Karpas-422 (cell line): ENCODE measurements around the gene RNU6-1. TPM values are rescaled to one million over a fixed set of nuclear protein-coding genes. Genes with fewer than 3 reads are reported as not detected.

ENCODE experiments used
- DNase-seq: peaks from one replicate; pipeline ENCODE4 v3.0.0-alpha.2; 2015
- H2AFZ ChIP-seq: fragments of 200-600 bp; sonication (generic); 2 replicates; pipeline ENCODE4 v1.6.1; 2014; ENCODE audit warnings: antibody characterized with exemption, low read length, mixed read lengths
- H3K27ac ChIP-seq: fragments of 200-600 bp; sonication (generic); 2 replicates; pipeline ENCODE4 v1.5.1; 2014; ENCODE audit warnings: mild to moderate bottlenecking, low read length, moderate library complexity
- H3K27me3 ChIP-seq: fragments of 200-600 bp; sonication (generic); 2 replicates; pipeline ENCODE4 v1.6.1; 2014; ENCODE audit warnings: low read length, mixed read lengths
- H3K36me3 ChIP-seq: fragments of 200-600 bp; sonication (generic); 2 replicates; pipeline ENCODE4 v1.6.1; 2014; ENCODE audit warnings: low read length, mixed read lengths; ENCODE audit not compliant: insufficient read depth
- H3K4me1 ChIP-seq: fragments of 200-600 bp; sonication (generic); 2 replicates; pipeline ENCODE4 v1.6.1; 2014; ENCODE audit warnings: mild to moderate bottlenecking, low read length, mixed read lengths
- H3K4me2 ChIP-seq: fragments of 200-600 bp; sonication (generic); 2 replicates; pipeline ENCODE4 v1.6.1; 2014; ENCODE audit warnings: low read length, low read depth, mild to moderate bottlenecking; ENCODE audit not compliant: poor library complexity, severe bottlenecking
- H3K4me3 ChIP-seq: fragments of 200-600 bp; sonication (generic); 2 replicates; pipeline ENCODE4 v1.5.1; 2014; ENCODE audit warnings: mild to moderate bottlenecking, antibody characterized with exemption, low read length, mixed read lengths
- H3K79me2 ChIP-seq: fragments of 200-600 bp; sonication (generic); 2 replicates; pipeline ENCODE4 v1.6.1; 2014; ENCODE audit warnings: mild to moderate bottlenecking, low read length, mixed read lengths
- H3K9ac ChIP-seq: fragments of 200-600 bp; sonication (generic); 2 replicates; pipeline ENCODE4 v1.6.0; 2014; ENCODE audit warnings: low read length
- H3K9me2 ChIP-seq: fragments of 200-600 bp; sonication (generic), shearing (Covaris generic); replicated peaks from 2 replicates; pipeline ENCODE4 v1.6.0; 2014; ENCODE audit warnings: mild to moderate bottlenecking, low read length, moderate library complexity; ENCODE audit not compliant: insufficient read depth
- H3K9me3 ChIP-seq: fragments of 300-700, 200-600 bp; sonication (generic); 2 replicates; pipeline ENCODE4 v1.6.1; 2014; ENCODE audit warnings: low read length, mixed read lengths
- H4K20me1 ChIP-seq: fragments of 200-600 bp; sonication (generic); 2 replicates; pipeline ENCODE4 v1.6.1; 2014; ENCODE audit warnings: mild to moderate bottlenecking, antibody characterized with exemption, low read length, low read depth; ENCODE audit not compliant: insufficient read depth
- total RNA-seq: library from RNA; depleted of rRNA; stranded (reverse); fragments of >200 nt; shearing (Covaris generic); gene quantifications from 2 replicates; pipeline ENCODE4 v1.2.3, GENCODE V29; 2014; ENCODE audit warnings: low replicate concordance

RNU6-1 gene
- total RNA-seq, 1 experiment from 2014 or later, result not detected

GRCh38 chr15:67882487-67883233 is 42.8 kb upstream of the RNU6-1 start:
- Histone ChIP-seq H2AFZ (no peak overlapping the region), H3K27me3 (peaks cover 6% of the 10 kb centered on the region; the same call in 1 of the 2 replicates), H4K20me1 (no peaks in the 10 kb centered on the region), H3K4me2 (no peak overlapping the region), H3K4me1 (peaks cover 36% of the 10 kb centered on the region), H3K9me2 (no peaks in the 10 kb centered on the region), H3K36me3 (no peaks in the 10 kb centered on the region), H3K4me3 (no peak overlapping the region), H3K9ac (no peak overlapping the region), H3K9me3 (no peaks in the 10 kb centered on the region), H3K79me2 (no peaks in the 10 kb centered on the region), H3K27ac (no peak overlapping the region)
- DNase-seq, result peak; percentile 51

- no peak overlapping the region for H3K4me3 ChIP-seq
Measured at GRCh38 chr15:67880651-67881182, 40.9 kb upstream of the RNU6-1 start.

GRCh38 chr15:67879440-67880129 is 39.7 kb upstream of the RNU6-1 start:
- Histone ChIP-seq H3K4me3 (no peak overlapping the region), H3K9ac (no peak overlapping the region), H3K4me2 (no peak overlapping the region), H3K36me3 (no peaks in the 10 kb centered on the region), H4K20me1 (no peaks in the 10 kb centered on the region), H3K79me2 (no peaks in the 10 kb centered on the region), H3K27me3 (no peaks in the 10 kb centered on the region), H3K4me1 (peaks cover 30% of the 10 kb centered on the region), H3K9me2 (no peaks in the 10 kb centered on the region), H3K27ac (no peak overlapping the region), H2AFZ (no peak overlapping the region), H3K9me3 (no peaks in the 10 kb centered on the region)
- DNase-seq, result no peak

More at GRCh38 chr15:67880651-67881182, 40.9 kb upstream of the RNU6-1 start:
- Histone ChIP-seq H3K9me3 (no peaks in the 10 kb centered on the region), H3K4me2 (no peak overlapping the region), H3K4me1 (peaks cover 36% of the 10 kb centered on the region), H3K9me2 (no peaks in the 10 kb centered on the region), H3K79me2 (no peaks in the 10 kb centered on the region), H3K27ac (no peak overlapping the region), H2AFZ (no peak overlapping the region), H3K36me3 (no peaks in the 10 kb centered on the region), H4K20me1 (no peaks in the 10 kb centered on the region), H3K27me3 (peaks cover 6% of the 10 kb centered on the region; the same call in 1 of the 2 replicates), H3K9ac (no peak overlapping the region)
- DNase-seq, result no peak

GRCh38 chr15:67878712-67879206 is 38.9 kb upstream of the RNU6-1 start:
- Histone ChIP-seq H3K79me2 (no peaks in the 10 kb centered on the region), H3K9me2 (no peaks in the 10 kb centered on the region), H4K20me1 (no peaks in the 10 kb centered on the region), H2AFZ (no peak overlapping the region), H3K4me1 (peaks cover 23% of the 10 kb centered on the region), H3K4me2 (no peak overlapping the region), H3K9me3 (no peaks in the 10 kb centered on the region; the same call in 1 of the 2 replicates), H3K27ac (no peak overlapping the region; the same call in 1 of the 2 replicates), H3K27me3 (no peaks in the 10 kb centered on the region), H3K9ac (no peak overlapping the region), H3K36me3 (no peaks in the 10 kb centered on the region), H3K4me3 (no peak overlapping the region)
- DNase-seq, result no peak

GRCh38 chr15:67873777-67874176 is 33.9 kb upstream of the RNU6-1 start:
- H3K27ac ChIP-seq, result no peak overlapping the region
- no peak overlapping the region for H3K4me2 ChIP-seq
- DNase-seq, result no peak
- no peak overlapping the region for H3K4me3 ChIP-seq
- no peaks in the 10 kb centered on the region; the same call in none of the 2 replicates for H3K9me3 ChIP-seq
- peaks cover 4% of the 10 kb centered on the region; the same call in 1 of the 2 replicates for H3K36me3 ChIP-seq
- H4K20me1 ChIP-seq, result no peaks in the 10 kb centered on the region
- no peaks in the 10 kb centered on the region for H3K79me2 ChIP-seq
- no peaks in the 10 kb centered on the region for H3K27me3 ChIP-seq
- H3K9ac ChIP-seq, result no peak overlapping the region
- H3K4me1 ChIP-seq, result peaks cover 3% of the 10 kb centered on the region
- H3K9me2 ChIP-seq, result no peaks in the 10 kb centered on the region
- H2AFZ ChIP-seq, result no peak overlapping the region

GRCh38 chr15:67870868-67871408 is 31.1 kb upstream of the RNU6-1 start:
- Histone ChIP-seq H3K27ac (no peak overlapping the region), H4K20me1 (no peaks in the 10 kb centered on the region), H3K79me2 (no peaks in the 10 kb centered on the region), H3K9me2 (no peaks in the 10 kb centered on the region), H2AFZ (no peak overlapping the region), H3K36me3 (peaks cover 4% of the 10 kb centered on the region; the same call in 1 of the 2 replicates), H3K9ac (no peak overlapping the region), H3K4me3 (no peak overlapping the region), H3K9me3 (no peaks in the 10 kb centered on the region; the same call in none of the 2 replicates), H3K4me2 (no peak overlapping the region), H3K27me3 (no peaks in the 10 kb centered on the region), H3K4me1 (no peaks in the 10 kb centered on the region)
- no peak for DNase-seq

- H3K27me3 ChIP-seq, result no peaks in the 10 kb centered on the region
- peaks cover 4% of the 10 kb centered on the region; the same call in 1 of the 2 replicates for H3K36me3 ChIP-seq
- no peak overlapping the region for H3K4me3 ChIP-seq
- DNase-seq, result no peak
- no peak overlapping the region for H3K4me2 ChIP-seq
- H3K27ac ChIP-seq, result no peak overlapping the region
- H3K9me3 ChIP-seq, result no peaks in the 10 kb centered on the region; the same call in none of the 2 replicates
- no peaks in the 10 kb centered on the region for H3K79me2 ChIP-seq
- H3K9me2 ChIP-seq, result no peaks in the 10 kb centered on the region
- H3K4me1 ChIP-seq, result no peaks in the 10 kb centered on the region
- H3K9ac ChIP-seq, result no peak overlapping the region
- no peak overlapping the region for H2AFZ ChIP-seq
- H4K20me1 ChIP-seq, result no peaks in the 10 kb centered on the region
Measured at GRCh38 chr15:67869701-67870100, 29.9 kb upstream of the RNU6-1 start.

GRCh38 chr15:67865766-67866165 is 25.9 kb upstream of the RNU6-1 start:
- peaks cover 19% of the 10 kb centered on the region for H3K4me1 ChIP-seq
- no peak overlapping the region for H3K4me2 ChIP-seq
- no peaks in the 10 kb centered on the region for H3K27me3 ChIP-seq
- no peak overlapping the region for H2AFZ ChIP-seq
- no peak overlapping the region for H3K27ac ChIP-seq
- H3K4me3 ChIP-seq, result no peak overlapping the region
- H3K9ac ChIP-seq, result no peak overlapping the region
- no peaks in the 10 kb centered on the region for H3K9me2 ChIP-seq
- DNase-seq, result no peak
- no peaks in the 10 kb centered on the region for H4K20me1 ChIP-seq
- no peaks in the 10 kb centered on the region; the same call in 1 of the 2 replicates for H3K9me3 ChIP-seq
- no peaks in the 10 kb centered on the region for H3K79me2 ChIP-seq
- H3K36me3 ChIP-seq, result peaks cover 4% of the 10 kb centered on the region; the same call in 1 of the 2 replicates
